CD4-positive, alpha-beta T cell treated with Interleukin-17A for 4 hours (primary cell): ENCODE results near the gene HOXB3.

ENCODE experiments used
- DNase-seq: peaks from one replicate; pipeline ENCODE4 v3.0.0-alpha.2; 2020; ENCODE audit warnings: mixed read lengths

Gene HOXB3

GRCh38 chr17:48589831-48590606 is at the start of gene HOXB3:
Gene HOXB3, minus strand, starts transcription at chr17:48590241. Its CDS starts 37,767 bp downstream, at chr17:48552474.
- no peak for DNase-seq

GRCh38 chr17:48639136-48639535 is 49.1 kb upstream of the HOXB3 start:
- no peak for DNase-seq

- DNase-seq: no peak
Observed at GRCh38 chr17:48637323-48638260, 47.6 kb upstream of the HOXB3 start.

- peak; percentile 76 for DNase-seq
Observed at GRCh38 chr17:48636177-48637018, 46.4 kb upstream of the HOXB3 start.

GRCh38 chr17:48634493-48635208 is 44.6 kb upstream of the HOXB3 start:
- no peak for DNase-seq

- no peak for DNase-seq
Observed at GRCh38 chr17:48633266-48633677, 43.2 kb upstream of the HOXB3 start.

GRCh38 chr17:48632579-48633265 is 42.7 kb upstream of the HOXB3 start:
- DNase-seq: no peak

GRCh38 chr17:48631693-48632578 is 41.9 kb upstream of the HOXB3 start:
- no peak for DNase-seq

GRCh38 chr17:48630925-48631692 is 41.1 kb upstream of the HOXB3 start:
- DNase-seq: no peak

- no peak for DNase-seq
Observed at GRCh38 chr17:48630009-48630924, 40.2 kb upstream of the HOXB3 start.

- DNase-seq: no peak
Observed at GRCh38 chr17:48629411-48629759, 39.3 kb upstream of the HOXB3 start.

GRCh38 chr17:48628649-48629410 is 38.8 kb upstream of the HOXB3 start:
- no peak for DNase-seq

GRCh38 chr17:48627623-48628521 is 37.8 kb upstream of the HOXB3 start:
- no peak for DNase-seq

- no peak for DNase-seq
Observed at GRCh38 chr17:48627118-48627597, 37.1 kb upstream of the HOXB3 start.

- peak; percentile 49 for DNase-seq
Observed at GRCh38 chr17:48626245-48627117, 36.4 kb upstream of the HOXB3 start, which contains the start of gene HOXB9. Gene HOXB9, minus strand, starts transcription at chr17:48626358. Its CDS starts 89 bp downstream, at chr17:48626269.
